Fibroblast of lung (primary cell): ENCODE measurements around the gene PAFAH1B2. TPM values are rescaled to one million over a fixed set of nuclear protein-coding genes. Genes with fewer than 3 reads are reported as not detected.

Experiments used
- DNase-seq, 2 donors: peaks; one replicate each; pipeline versions ENCODE4 v3.0.0 to v3.0.0-alpha.2; 2010; ENCODE audit warnings: low read depth in 2 of 2
- H2AFZ ChIP-seq: 2 replicates; pipeline ENCODE4 v1.5.1; 2012; ENCODE audit warnings: low read length, control low read depth, inconsistent platforms
- H3K27ac ChIP-seq: 2 replicates; pipeline ENCODE4 v1.5.1; 2011; ENCODE audit warnings: low read length, control low read depth; ENCODE audit not compliant: insufficient read depth
- H3K27me3 ChIP-seq: 2 replicates; pipeline ENCODE4 v1.5.1; 2011; ENCODE audit warnings: mild to moderate bottlenecking, low read length; ENCODE audit not compliant: control insufficient read depth, insufficient read depth
- H3K36me3 ChIP-seq: 2 replicates; pipeline ENCODE4 v1.5.1; 2011; ENCODE audit warnings: low read length; ENCODE audit not compliant: control insufficient read depth, insufficient read depth
- H3K4me1 ChIP-seq: 2 replicates; pipeline ENCODE4 v1.5.1; 2011; ENCODE audit warnings: low read length; ENCODE audit not compliant: control insufficient read depth, insufficient read depth; ENCODE audit errors: extremely low read depth
- H3K4me2 ChIP-seq: 2 replicates; pipeline ENCODE4 v1.5.1; 2011; ENCODE audit warnings: low read length, control low read depth; ENCODE audit not compliant: insufficient read depth; ENCODE audit errors: extremely low read depth
- H3K4me3 ChIP-seq, 4 experiments: fragments of 200-600 bp in 1 of 4; sonication (generic) in 1 of 4; replicated peaks in 1 of 4; 2 replicates each; pipeline ENCODE4 v1.5.1; 2011 to 2016; ENCODE audit warnings: low read length in 4 of 4, low read depth in 3 of 4, mild to moderate bottlenecking in 3 of 4, control low read depth in 2 of 4, inconsistent platforms in 1 of 4, mixed read lengths in 1 of 4; ENCODE audit not compliant: insufficient read depth in 1 of 4; ENCODE audit errors: control extremely low read depth in 1 of 4
- H3K79me2 ChIP-seq: 2 replicates; pipeline ENCODE4 v1.5.1; 2012; ENCODE audit warnings: mild to moderate bottlenecking, low read length, inconsistent platforms; ENCODE audit not compliant: control insufficient read depth, insufficient read depth
- H3K9ac ChIP-seq: 2 replicates; pipeline ENCODE4 v1.5.1; 2011; ENCODE audit warnings: mild to moderate bottlenecking, low read length, control low read depth; ENCODE audit not compliant: insufficient read depth
- H3K9me3 ChIP-seq: 2 replicates; pipeline ENCODE4 v1.5.1; 2012; ENCODE audit warnings: low read depth, low read length; ENCODE audit not compliant: control insufficient read depth, insufficient read depth
- H4K20me1 ChIP-seq: 2 replicates; pipeline ENCODE4 v1.5.1; 2011; ENCODE audit warnings: low read length; ENCODE audit not compliant: control insufficient read depth, insufficient read depth; ENCODE audit errors: extremely low read depth
- EZH2 ChIP-seq: IDR thresholded peaks from 2 replicates; pipeline ENCODE4 v1.5.1; 2012; ENCODE audit warnings: low read length, control low read depth, mild to moderate bottlenecking; ENCODE audit errors: missing control alignments
- polyA plus RNA-seq, 2 donors: library from polyadenylated mRNA; depleted of rRNA in 1 of 2; stranded (reverse) in 1 of 2; unstranded in 1 of 2; fragments of >200 nt; gene quantifications; 2 replicates each; pipeline ENCODE4 v1.2.1, GENCODE V29; 2011 to 2012; ENCODE audit warnings: missing spikeins in 1 of 2
- total RNA-seq: library from RNA; depleted of rRNA; stranded (reverse); fragments of >200 nt; gene quantifications from 2 replicates; pipeline ENCODE4 v1.2.1, GENCODE V29; 2014
- TF ChIP-seq, protein P1 (sequence below), 2 donors: IDR thresholded peaks in 1 of 2; conservative IDR thresholded peaks in 1 of 2; 1 replicate in 1 of 2; 2 replicates in 1 of 2; pipeline ENCODE4 v1.5.1; 2011 to 2012; ENCODE audit warnings: low read length in 2 of 2, control low read depth in 1 of 2, inconsistent platforms in 1 of 2, low read depth in 1 of 2, mild to moderate bottlenecking in 1 of 2

The PAFAH1B2 gene
- total and polyA plus RNA-seq, 2 donors (not counting 1 experiment from before 2014, with no cell fraction given): 70.8 to 112 TPM

- peaks cover 3% of the 10 kb centered on the region for H3K79me2 ChIP-seq
- peak in 1 of 2 donors; percentile 23 for DNase-seq
- peaks cover 10% of the 10 kb centered on the region for H3K36me3 ChIP-seq
- no peak overlapping the region for H3K4me2 ChIP-seq
- no peaks in the 10 kb centered on the region for H3K27me3 ChIP-seq
- no peak overlapping the region for H3K27ac ChIP-seq
- no peak overlapping the region for H2AFZ ChIP-seq
- H3K9me3 ChIP-seq: no peaks in the 10 kb centered on the region
- H3K4me1 ChIP-seq: no peaks in the 10 kb centered on the region
- H3K9ac ChIP-seq: no peak overlapping the region
- H3K4me3 ChIP-seq: no peak overlapping the region
- no peaks in the 10 kb centered on the region for H4K20me1 ChIP-seq
- no peak for TF ChIP-seq EZH2
- TF ChIP-seq, protein P1, sequence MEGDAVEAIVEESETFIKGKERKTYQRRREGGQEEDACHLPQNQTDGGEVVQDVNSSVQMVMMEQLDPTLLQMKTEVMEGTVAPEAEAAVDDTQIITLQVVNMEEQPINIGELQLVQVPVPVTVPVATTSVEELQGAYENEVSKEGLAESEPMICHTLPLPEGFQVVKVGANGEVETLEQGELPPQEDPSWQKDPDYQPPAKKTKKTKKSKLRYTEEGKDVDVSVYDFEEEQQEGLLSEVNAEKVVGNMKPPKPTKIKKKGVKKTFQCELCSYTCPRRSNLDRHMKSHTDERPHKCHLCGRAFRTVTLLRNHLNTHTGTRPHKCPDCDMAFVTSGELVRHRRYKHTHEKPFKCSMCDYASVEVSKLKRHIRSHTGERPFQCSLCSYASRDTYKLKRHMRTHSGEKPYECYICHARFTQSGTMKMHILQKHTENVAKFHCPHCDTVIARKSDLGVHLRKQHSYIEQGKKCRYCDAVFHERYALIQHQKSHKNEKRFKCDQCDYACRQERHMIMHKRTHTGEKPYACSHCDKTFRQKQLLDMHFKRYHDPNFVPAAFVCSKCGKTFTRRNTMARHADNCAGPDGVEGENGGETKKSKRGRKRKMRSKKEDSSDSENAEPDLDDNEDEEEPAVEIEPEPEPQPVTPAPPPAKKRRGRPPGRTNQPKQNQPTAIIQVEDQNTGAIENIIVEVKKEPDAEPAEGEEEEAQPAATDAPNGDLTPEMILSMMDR (conservative IDR thresholded peaks at IDR 0.05 in 1 of 2, IDR thresholded peaks at IDR 0.05 in 1 of 2; ENCODE audit: low read depth in 1 of 2, low read length in 2 of 2): no peak
These were observed 26.1 kb downstream of the PAFAH1B2 start for GRCh38 chr11:117170210-117170609.

DNA sequence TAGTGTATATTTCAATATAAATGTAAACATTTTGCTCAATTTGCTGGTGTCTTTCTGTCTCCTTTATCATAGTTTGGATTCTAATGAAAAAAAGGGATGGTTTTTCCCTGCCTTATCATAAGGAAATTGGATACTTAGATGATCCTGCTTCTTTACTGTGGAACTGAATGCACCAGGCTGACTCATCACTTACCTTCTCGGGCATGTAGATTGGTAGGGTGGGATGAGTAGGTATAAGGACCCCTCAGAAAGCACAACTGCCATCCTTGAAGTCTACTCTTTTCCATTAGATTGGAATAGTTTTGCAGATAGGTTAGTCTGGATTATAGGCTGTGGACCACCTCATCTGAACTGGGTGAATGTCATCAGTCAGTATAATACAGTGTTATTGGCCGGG, 26.9 kb downstream of the PAFAH1B2 start:
- H3K27ac ChIP-seq: no peak overlapping the region
- peaks cover 3% of the 10 kb centered on the region for H3K79me2 ChIP-seq
- H3K36me3 ChIP-seq: peaks cover 8% of the 10 kb centered on the region

DNA sequence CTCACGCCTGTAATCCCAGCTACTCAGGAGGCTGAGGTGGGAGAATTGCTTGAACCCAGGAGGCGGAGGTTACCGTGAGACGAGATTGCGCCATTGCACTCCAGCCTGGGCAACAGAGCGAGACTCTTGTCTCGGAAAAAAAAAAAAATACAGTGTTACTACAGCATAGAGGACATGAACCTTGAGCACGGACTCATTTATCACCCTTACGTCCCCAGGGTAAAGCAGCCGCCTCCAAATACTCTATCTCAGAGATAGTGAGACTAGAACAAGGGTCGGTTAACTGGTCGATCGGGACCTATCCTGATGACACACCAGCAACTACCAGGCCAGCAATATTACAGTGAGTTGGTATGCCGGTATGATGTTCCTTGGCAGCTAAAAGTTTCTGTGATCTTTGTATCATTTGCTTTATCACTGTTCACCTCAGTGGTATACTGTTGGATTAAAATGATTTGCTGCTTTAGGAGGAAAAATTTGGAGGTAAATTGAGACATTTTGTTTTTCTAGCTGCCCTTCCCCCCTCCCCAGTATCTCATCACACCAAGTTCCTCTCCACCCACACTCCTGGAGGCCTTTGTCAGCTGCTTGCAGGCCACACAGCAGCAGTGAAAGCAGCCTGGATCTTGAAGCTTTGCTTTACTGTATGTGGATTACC, 27.4 kb downstream of the PAFAH1B2 start:
- Histone ChIP-seq H3K4me3 (no peak overlapping the region), H2AFZ (no peak overlapping the region), H4K20me1 (no peaks in the 10 kb centered on the region), H3K4me1 (no peaks in the 10 kb centered on the region), H3K27ac (no peak overlapping the region), H3K36me3 (peaks cover 8% of the 10 kb centered on the region), H3K9me3 (no peaks in the 10 kb centered on the region), H3K4me2 (no peak overlapping the region), H3K79me2 (peaks cover 3% of the 10 kb centered on the region), H3K9ac (no peak overlapping the region), H3K27me3 (no peaks in the 10 kb centered on the region)
- DNase-seq: peak; percentile 12 to 62
- TF ChIP-seq, protein P1 (conservative IDR thresholded peaks at IDR 0.05 in 1 of 2, IDR thresholded peaks at IDR 0.05 in 1 of 2; ENCODE audit: low read depth in 1 of 2, low read length in 2 of 2): no peak
- no peak for TF ChIP-seq EZH2

More for the DNA sequence above, 26.9 kb downstream of the PAFAH1B2 start:
- Histone ChIP-seq H3K4me3 (no peak overlapping the region), H3K9ac (no peak overlapping the region), H4K20me1 (no peaks in the 10 kb centered on the region), H3K27me3 (no peaks in the 10 kb centered on the region), H3K9me3 (no peaks in the 10 kb centered on the region), H3K4me2 (no peak overlapping the region), H2AFZ (no peak overlapping the region), H3K4me1 (no peaks in the 10 kb centered on the region)
- TF ChIP-seq, protein P1 (conservative IDR thresholded peaks at IDR 0.05 in 1 of 2, IDR thresholded peaks at IDR 0.05 in 1 of 2; ENCODE audit: low read depth in 1 of 2, low read length in 2 of 2): no peak
- TF ChIP-seq EZH2: no peak
- DNase-seq: no peak
